Mucosa of descending colon (tissue), 3 donors: ENCODE measurements around the gene TNNI3. TPM values are rescaled to one million over a fixed set of nuclear protein-coding genes. Genes with fewer than 3 reads are reported as not detected.
"Not testable (repeated sequence)": the region's sequence is repeated elsewhere in the genome, so short reads cannot be mapped to it uniquely, and the experiment has no call there.

Experiments used
- ATAC-seq: fragments of 200-7000 bp; cut with Tn5 transposase; one replicate; pipeline ENCODE4 v1.9.1; 2020; ENCODE audit warnings: mild to moderate bottlenecking, moderate library complexity
- DNase-seq, 3 donors: peaks; one replicate each; pipeline ENCODE4 v3.0.0-alpha.2; 2020
- H3K36me3 ChIP-seq: fragments of 200-600 bp; one replicate; pipeline ENCODE4 v1.8.0; 2021; ENCODE audit warnings: low read depth, mild to moderate bottlenecking
- H3K4me1 ChIP-seq: fragments of 200-600 bp; one replicate; pipeline ENCODE4 v1.8.0; 2021; ENCODE audit warnings: low read depth, mild to moderate bottlenecking
- H3K4me3 ChIP-seq: fragments of 200-600 bp; one replicate; pipeline ENCODE4 v1.8.0; 2021; ENCODE audit warnings: mild to moderate bottlenecking
- H3K9me3 ChIP-seq: fragments of 200-600 bp; one replicate; pipeline ENCODE4 v1.8.0; 2021; ENCODE audit warnings: mild to moderate bottlenecking
- intact Hi-C, 2 donors: fragments of 100-400 bp; cut with DNase I in 1 of 2; cut with micrococcal nuclease in 1 of 2; formaldehyde crosslinking; loops; one replicate each; pipeline versions ENCODE4 v1.11.0 to v1.11.1; 2022; cut with DNase I, micrococcal nuclease
- total RNA-seq, 3 donors: library from RNA; stranded (reverse); fragmentation: NEBNext Ultra II Directional in 2 of 3; extraction: Animal tissue kit (Norgen Biotek cat#: 25700) in 2 of 3; gene quantifications; one replicate each; pipeline versions ENCODE4 v1.2.1 to v1.2.4, GENCODE V29; 2021 to 2023
- TF ChIP-seq, protein P1 (sequence below): fragments of 200-600 bp; IDR thresholded peaks from one replicate; pipeline ENCODE4 v1.8.0; 2022; ENCODE audit warnings: antibody characterized with exemption, mild to moderate bottlenecking
- donor health status: DM: no; HTN: no; CAD: no; lungs with moderate emphysema.
- donor health status: DM: no; HTN: no; CAD: no.
- donor health status: DM: no; HTN: yes; CAD: no.

Gene TNNI3
- total RNA-seq, 3 donors from 2014 or later: 2.2 TPM; not detected in 2

DNA sequence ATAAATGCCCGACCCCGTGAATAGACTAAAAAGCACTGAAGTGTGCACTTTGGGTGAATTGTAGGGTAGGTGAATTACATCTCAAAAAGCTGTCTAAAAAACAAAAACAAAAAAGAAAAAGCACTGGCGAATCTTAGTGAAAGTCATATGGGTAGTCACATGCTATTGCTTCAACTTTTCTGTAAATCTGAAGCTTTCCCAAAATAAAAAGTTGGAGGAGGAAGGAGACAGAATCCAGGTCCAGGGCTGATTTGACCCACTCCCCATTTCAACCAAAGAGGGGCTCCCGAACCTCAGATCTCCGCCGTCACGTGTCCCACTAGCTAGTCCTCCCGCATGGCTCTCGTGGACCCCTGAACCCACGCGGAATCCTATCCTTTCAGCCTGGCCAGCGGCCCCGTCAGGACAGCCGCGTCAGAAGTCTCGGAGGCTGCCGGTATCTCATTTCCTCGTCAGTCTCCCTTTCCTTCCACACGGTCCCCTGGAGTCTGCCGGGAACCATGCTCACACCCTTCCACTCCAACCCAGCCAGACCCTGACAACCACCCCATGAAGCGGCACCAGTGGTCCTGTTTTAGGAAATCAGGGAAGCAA is 46.2 kb downstream of the TNNI3 start:
- no peak overlapping the region for H3K4me3 ChIP-seq
- no peaks in the 10 kb centered on the region for H3K36me3 ChIP-seq
- ATAC-seq (no peak), DNase-seq (peak in 1 of 3 donors; percentile 42)
- TF ChIP-seq, protein P1, sequence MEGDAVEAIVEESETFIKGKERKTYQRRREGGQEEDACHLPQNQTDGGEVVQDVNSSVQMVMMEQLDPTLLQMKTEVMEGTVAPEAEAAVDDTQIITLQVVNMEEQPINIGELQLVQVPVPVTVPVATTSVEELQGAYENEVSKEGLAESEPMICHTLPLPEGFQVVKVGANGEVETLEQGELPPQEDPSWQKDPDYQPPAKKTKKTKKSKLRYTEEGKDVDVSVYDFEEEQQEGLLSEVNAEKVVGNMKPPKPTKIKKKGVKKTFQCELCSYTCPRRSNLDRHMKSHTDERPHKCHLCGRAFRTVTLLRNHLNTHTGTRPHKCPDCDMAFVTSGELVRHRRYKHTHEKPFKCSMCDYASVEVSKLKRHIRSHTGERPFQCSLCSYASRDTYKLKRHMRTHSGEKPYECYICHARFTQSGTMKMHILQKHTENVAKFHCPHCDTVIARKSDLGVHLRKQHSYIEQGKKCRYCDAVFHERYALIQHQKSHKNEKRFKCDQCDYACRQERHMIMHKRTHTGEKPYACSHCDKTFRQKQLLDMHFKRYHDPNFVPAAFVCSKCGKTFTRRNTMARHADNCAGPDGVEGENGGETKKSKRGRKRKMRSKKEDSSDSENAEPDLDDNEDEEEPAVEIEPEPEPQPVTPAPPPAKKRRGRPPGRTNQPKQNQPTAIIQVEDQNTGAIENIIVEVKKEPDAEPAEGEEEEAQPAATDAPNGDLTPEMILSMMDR: no peak
- H3K4me1 ChIP-seq: peaks cover 12% of the 10 kb centered on the region
- H3K9me3 ChIP-seq: no peaks in the 10 kb centered on the region
- intact Hi-C loops: no loop called here

DNA sequence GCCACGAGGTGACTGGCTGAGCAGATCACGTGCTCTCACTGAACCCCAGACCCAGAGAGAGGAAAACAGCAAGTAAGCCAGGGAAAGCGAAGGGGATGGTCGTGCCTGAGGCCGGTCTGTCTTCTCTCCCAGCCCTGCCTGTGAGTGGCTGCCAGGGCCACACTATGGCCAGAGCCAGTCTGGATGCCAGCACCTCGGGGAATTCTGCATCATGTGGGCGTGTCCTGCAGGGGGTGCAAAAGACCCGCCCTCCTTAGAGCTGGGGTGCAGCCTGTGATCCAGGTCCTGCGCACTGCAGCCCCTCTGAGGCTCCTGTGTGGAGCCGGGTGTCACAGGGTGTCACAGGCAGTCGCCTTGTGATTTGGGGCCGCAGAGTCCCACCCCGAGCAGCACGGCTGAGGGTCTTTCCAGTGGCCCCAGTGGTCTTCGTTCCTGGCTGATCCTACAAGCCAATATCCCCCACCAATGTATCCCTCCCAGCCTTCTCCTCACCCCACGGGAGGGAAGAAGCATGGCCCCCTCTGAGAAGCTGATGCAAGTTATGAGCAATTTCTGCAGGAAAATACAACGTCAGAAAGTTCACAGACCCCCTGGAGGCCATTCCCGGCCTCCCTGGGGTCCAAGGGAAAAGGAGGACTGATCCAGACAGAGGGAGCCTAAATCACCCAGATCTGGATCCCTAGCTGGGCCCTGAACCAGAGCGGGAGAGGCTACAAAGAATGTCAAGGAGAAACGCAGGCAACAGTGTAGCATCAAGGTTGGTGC is 47.8 kb downstream of the TNNI3 start:
- DNase-seq (peak in 1 of 3 donors; percentile 43), ATAC-seq (no peak)
- no peak overlapping the region for H3K4me3 ChIP-seq
- no peaks in the 10 kb centered on the region for H3K4me1 ChIP-seq
- TF ChIP-seq, protein P1: no peak
- H3K36me3 ChIP-seq: no peaks in the 10 kb centered on the region
- no peaks in the 10 kb centered on the region for H3K9me3 ChIP-seq
- intact Hi-C loops: no loop called here

DNA sequence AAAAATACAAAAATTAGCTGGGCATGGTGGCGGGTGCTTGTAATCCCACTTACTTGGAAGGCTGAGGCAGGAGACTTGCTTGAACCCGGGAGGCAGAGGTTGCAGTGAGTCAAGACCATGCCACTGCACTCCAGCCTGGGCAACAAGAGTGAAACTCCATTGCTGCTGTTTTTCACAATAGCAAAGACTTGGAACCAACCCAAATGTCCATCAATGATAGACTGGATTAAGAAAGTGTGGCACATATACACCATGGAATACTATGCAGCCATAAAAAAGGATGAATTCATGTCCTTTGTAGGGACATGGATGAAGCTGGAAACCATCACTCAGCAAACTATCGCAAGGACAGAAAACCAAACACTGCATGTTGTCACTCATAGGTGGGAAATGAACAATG is 50.3 kb downstream of the TNNI3 start:
- H3K4me3 ChIP-seq, H3K36me3 ChIP-seq, H3K9me3 ChIP-seq, intact Hi-C loops, ATAC-seq, H3K4me1 ChIP-seq, DNase-seq: not testable (repeated sequence)

DNA sequence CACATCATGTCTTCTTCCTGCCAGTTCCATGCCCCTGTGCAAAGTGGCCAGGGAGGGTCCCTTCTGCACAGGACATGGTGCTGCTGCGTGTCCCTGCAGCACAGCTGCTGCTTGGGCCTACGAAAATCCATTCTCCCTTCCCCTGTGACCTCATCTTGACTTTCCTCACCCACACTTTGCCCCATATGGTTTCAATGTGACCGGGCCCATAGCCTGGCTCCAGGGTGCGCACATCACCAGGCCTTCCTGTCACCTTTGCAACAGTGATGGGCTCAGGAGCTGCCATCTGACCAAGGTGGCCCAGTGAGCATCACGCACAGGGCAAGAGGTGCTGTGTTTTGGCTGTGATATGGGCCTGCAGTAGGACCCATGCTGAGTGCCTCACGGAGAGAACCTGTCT is 50.9 kb downstream of the TNNI3 start:
- no peaks in the 10 kb centered on the region for H3K9me3 ChIP-seq
- TF ChIP-seq, protein P1: no peak
- no peaks in the 10 kb centered on the region for H3K4me1 ChIP-seq
- DNase-seq (peak in 1 of 3 donors; percentile 16), ATAC-seq (no peak)
- no peak overlapping the region for H3K4me3 ChIP-seq
- no peaks in the 10 kb centered on the region for H3K36me3 ChIP-seq
- intact Hi-C loops: no loop called here

DNA sequence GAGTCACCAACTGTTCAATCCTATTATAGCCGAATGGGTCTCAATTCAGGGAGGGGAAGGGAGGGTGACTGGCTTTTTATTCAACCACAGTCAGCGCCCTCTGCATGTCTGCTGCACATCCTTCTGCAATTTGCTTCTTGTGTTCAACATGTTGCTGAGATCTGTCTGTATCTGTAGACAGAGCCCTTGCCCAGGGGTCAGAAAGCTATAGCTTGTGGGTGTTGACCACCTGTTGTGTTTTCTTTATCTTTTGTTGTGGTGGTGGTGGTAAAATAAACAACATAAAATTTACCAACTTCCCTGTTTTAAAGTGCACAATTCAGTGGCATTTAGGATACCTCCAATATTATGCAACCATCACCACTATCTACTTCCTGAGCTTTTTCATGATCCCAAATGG is 52.3 kb downstream of the TNNI3 start:
- no peaks in the 10 kb centered on the region for H3K36me3 ChIP-seq
- H3K4me1 ChIP-seq: no peaks in the 10 kb centered on the region

DNA sequence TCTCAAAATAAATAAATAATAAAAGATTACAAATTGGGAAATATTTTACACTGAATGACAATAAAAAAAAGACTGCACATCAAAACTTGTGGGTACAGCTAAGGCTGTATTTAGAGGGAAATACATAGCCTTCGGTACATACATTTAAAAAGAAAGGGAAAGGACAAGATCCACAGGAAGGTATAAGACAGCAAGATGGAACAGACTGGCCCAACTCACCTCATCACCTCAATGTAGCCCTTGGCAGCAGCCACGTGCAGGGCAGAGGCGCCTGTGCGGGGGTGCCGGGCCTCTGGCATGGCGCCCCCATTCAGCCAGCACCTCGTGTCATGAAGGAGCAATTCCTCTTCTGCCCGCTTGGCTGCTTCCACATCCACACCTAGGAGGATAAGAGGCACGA is 54.3 kb downstream of the TNNI3 start:
- Histone ChIP-seq H3K36me3 (no peaks in the 10 kb centered on the region), H3K4me3 (no peak overlapping the region), H3K9me3 (no peaks in the 10 kb centered on the region), H3K4me1 (no peaks in the 10 kb centered on the region)
- intact Hi-C loops: no loop called here
- no peak for ATAC-seq
- DNase-seq: peak in 1 of 3 donors; percentile 19
- TF ChIP-seq, protein P1: no peak

More for the DNA sequence above, 52.3 kb downstream of the TNNI3 start:
- DNase-seq (no peak), ATAC-seq (no peak)
- H3K9me3 ChIP-seq: no peaks in the 10 kb centered on the region
- no peak overlapping the region for H3K4me3 ChIP-seq
- intact Hi-C loops: no loop called here
- TF ChIP-seq, protein P1: no peak
